HEK293T (cell line): ENCODE measurements around the gene APBB2.

Experiments
- CTBP1 ChIP-seq: fragments of 450-650 bp; IDR thresholded peaks from 2 replicates; pipeline ENCODE4 v1.6.1; 2016; ENCODE audit warnings: borderline replicate concordance
- FOXM1 ChIP-seq: fragments of 450-650 bp; IDR thresholded peaks from 2 replicates; pipeline ENCODE4 v1.6.1; 2017; ENCODE audit warnings: mild to moderate bottlenecking, borderline replicate concordance
- PKNOX1 ChIP-seq: fragments of 450-650 bp; IDR thresholded peaks from 2 replicates; pipeline ENCODE4 v1.6.1; 2016
- SP1 ChIP-seq: fragments of 450-650 bp; IDR thresholded peaks from 2 replicates; pipeline ENCODE4 v1.6.1; 2017
- SUZ12 ChIP-seq: fragments of 450-650 bp; IDR thresholded peaks from 2 replicates; pipeline ENCODE4 v1.6.1; 2016; ENCODE audit warnings: mild to moderate bottlenecking

GRCh38 chr4:41241919-41242318, 27.6 kb upstream of the APBB2 start:
- TF ChIP-seq FOXM1 (no peak), PKNOX1 (no peak), CTBP1 (no peak), SUZ12 (no peak), SP1 (no peak)
